Prostate gland (tissue), 2 donors: ENCODE measurements around the gene CENPP. TPM values are rescaled to one million over a fixed set of nuclear protein-coding genes. Genes with fewer than 3 reads are reported as not detected.

Experiments
- DNase-seq: peaks from one replicate; pipeline ENCODE4 v3.0.0-alpha.2; 2019; ENCODE audit warnings: low spot score
- H3K27ac ChIP-seq, 2 donors: fragments of 200-600 bp; sonication (generic); 2 replicates each; pipeline ENCODE4 v1.5.1; 2017 to 2019
- H3K27me3 ChIP-seq: fragments of 200-600 bp; sonication (generic); replicated peaks from 2 replicates; pipeline ENCODE4 v1.5.1; 2019; ENCODE audit not compliant: insufficient read depth
- H3K36me3 ChIP-seq, 2 donors: fragments of 200-600 bp; sonication (generic); 1 replicate in 1 of 2; 2 replicates in 1 of 2; pipeline versions ENCODE4 v1.5.1 to v1.8.1; 2017 to 2019
- H3K4me1 ChIP-seq: fragments of 200-600 bp; sonication (generic); replicated peaks from 2 replicates; pipeline ENCODE4 v1.5.1; 2019
- H3K4me3 ChIP-seq, 2 donors: fragments of 200-600 bp; sonication (generic); 2 replicates each; pipeline ENCODE4 v1.5.1; 2017 to 2019
- H3K9me3 ChIP-seq: fragments of 200-600 bp; sonication (generic); 2 replicates; pipeline ENCODE4 v1.5.1; 2017
- POLR2A ChIP-seq: fragments of 450-650 bp; IDR thresholded peaks from one replicate; pipeline ENCODE4 v1.6.1; 2016; ENCODE audit warnings: antibody characterized with exemption, mild to moderate bottlenecking
- POLR2AphosphoS5 ChIP-seq: sonication (generic); formaldehyde crosslinking; IDR thresholded peaks from one replicate; pipeline ENCODE4 v1.6.1; 2017; ENCODE audit warnings: antibody characterized with exemption
- WGBS: methylation state at CpG from one replicate; pipeline ENCODE4 v1.1.5; 2018; 5-methylcytosine and 5-hydroxymethylcytosine counted together
- intact Hi-C: fragments of 100-400 bp; cut with DNase I; formaldehyde crosslinking; loops from one replicate; pipeline ENCODE4 v1.14.2; 2022
- total RNA-seq, 2 donors: library from RNA; depleted of rRNA; stranded (reverse); fragments of >200 nt; gene quantifications; one replicate each; pipeline ENCODE4 v1.1.0, GENCODE V29; 2016
- TF ChIP-seq, protein P1 (sequence below), 4 experiments: fragments of 200-600 bp in 2 of 4; fragments of 450-650 bp in 2 of 4; sonication (generic) in 2 of 4; IDR thresholded peaks; 1 replicate in 3 of 4; 2 replicates in 1 of 4; pipeline ENCODE4 v1.5.1; 2016 to 2019; ENCODE audit warnings: antibody characterized with exemption in 4 of 4, mild to moderate bottlenecking in 2 of 4, moderate library complexity in 2 of 4

The CENPP gene
- total RNA-seq, 2 donors from 2014 or later: 1.4 to 21.5 TPM

DNA sequence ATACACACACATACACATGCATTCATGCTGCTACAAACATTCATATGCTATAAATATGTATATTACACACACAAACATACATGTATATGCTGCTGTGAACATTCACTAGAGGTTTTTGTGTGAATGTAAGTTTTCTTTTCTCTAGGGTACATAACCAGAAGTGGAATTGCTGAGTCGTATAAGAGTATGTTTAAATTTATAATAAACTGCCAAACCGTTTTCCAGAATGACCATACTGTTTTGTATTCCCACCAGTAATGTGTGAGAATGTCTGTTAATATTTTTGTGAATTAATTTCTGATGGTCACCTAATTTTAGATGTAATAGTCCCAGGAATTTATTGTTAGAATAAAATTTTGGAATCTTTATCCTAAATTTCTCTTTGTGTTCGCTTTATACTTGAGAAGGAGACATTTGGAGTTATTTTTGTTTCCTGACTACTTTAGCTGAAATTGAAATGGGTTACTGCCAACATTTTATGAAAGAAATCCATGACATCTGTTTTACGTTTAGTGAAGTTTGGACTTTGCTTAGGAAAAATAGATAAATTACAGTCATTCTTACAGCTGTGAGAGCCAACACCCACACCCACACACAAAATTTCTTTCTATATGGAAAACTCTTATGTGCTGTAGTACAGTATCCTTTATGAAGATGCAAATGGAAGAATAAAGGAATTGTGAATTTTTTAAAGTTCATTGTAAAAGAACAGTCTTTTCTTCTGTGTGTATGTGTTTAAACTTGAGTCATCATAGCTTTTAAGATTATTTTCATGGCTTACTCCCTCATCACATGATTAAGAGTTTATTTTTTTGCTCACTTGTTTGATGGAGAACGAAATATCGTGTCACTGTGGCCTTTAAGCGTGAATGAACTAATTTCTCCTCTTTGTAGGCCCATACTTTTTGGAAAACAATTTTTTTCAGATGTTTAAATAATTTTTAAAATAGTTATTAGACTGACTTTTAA lies 24.3 kb downstream of the CENPP start:
- no peaks in the 10 kb centered on the region for H3K9me3 ChIP-seq
- no peaks in the 10 kb centered on the region for H3K27me3 ChIP-seq
- H3K36me3 ChIP-seq: no peaks in the 10 kb centered on the region
- peak overlapping the region; percentile 31 to 38 for H3K27ac ChIP-seq
- no peak overlapping the region for H3K4me3 ChIP-seq
- intact Hi-C loops: no loop called here
- DNase-seq: no peak
- TF ChIP-seq POLR2A (no peak), POLR2AphosphoS5 (no peak)
- TF ChIP-seq, protein P1, sequence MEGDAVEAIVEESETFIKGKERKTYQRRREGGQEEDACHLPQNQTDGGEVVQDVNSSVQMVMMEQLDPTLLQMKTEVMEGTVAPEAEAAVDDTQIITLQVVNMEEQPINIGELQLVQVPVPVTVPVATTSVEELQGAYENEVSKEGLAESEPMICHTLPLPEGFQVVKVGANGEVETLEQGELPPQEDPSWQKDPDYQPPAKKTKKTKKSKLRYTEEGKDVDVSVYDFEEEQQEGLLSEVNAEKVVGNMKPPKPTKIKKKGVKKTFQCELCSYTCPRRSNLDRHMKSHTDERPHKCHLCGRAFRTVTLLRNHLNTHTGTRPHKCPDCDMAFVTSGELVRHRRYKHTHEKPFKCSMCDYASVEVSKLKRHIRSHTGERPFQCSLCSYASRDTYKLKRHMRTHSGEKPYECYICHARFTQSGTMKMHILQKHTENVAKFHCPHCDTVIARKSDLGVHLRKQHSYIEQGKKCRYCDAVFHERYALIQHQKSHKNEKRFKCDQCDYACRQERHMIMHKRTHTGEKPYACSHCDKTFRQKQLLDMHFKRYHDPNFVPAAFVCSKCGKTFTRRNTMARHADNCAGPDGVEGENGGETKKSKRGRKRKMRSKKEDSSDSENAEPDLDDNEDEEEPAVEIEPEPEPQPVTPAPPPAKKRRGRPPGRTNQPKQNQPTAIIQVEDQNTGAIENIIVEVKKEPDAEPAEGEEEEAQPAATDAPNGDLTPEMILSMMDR (IDR thresholded peaks at IDR 0.05): no peak
- 57% methylated on average over 7 of the region's 7 CpGs for WGBS
- H3K4me1 ChIP-seq: no peaks in the 10 kb centered on the region

DNA sequence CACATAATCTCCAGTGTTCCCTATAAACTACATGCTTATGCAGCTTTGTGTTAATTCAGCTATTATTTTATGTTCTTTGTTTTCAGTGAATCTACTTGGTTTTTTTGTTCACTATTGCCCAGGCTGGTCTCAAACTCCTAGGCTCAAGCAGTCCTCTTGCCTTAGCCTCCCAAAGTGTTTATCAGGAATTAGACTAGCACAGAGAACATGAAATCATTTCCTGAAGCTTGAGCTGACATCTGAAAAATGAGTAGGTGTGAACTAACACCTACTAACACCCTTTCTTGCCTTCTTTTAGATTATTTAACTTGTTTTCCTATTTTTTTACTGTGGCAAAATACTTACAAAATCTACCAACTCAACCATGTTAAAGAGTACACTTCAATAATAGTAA lies 25.0 kb downstream of the CENPP start:
- intact Hi-C loops: no loop called here
- Histone ChIP-seq H3K4me3 (no peak overlapping the region), H3K36me3 (no peaks in the 10 kb centered on the region), H3K9me3 (no peaks in the 10 kb centered on the region), H3K27me3 (no peaks in the 10 kb centered on the region), H3K27ac (peak overlapping the region; percentile 31 to 38), H3K4me1 (no peaks in the 10 kb centered on the region)
- TF ChIP-seq POLR2A (no peak), POLR2AphosphoS5 (no peak)
- TF ChIP-seq, protein P1 (IDR thresholded peaks at IDR 0.05): no peak
- DNase-seq: no peak

DNA sequence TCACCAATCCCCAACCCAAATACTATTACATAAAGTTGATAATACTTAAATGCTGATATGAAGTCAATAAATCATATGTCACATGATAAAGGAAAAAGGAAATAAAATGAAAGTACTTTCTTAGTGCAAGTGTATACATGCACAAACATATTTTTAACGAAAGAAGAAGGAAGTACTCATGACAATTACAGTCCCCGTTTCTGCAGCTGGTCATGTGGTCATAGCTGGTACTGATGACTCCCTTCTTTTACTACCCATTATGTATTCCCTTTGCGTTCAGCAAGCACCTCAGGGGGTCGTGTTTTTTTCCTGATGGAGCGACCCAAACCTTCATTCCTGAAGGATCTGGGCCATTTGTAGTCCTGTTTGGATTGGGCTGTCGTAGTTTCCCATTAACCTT lies 27.3 kb downstream of the CENPP start:
- no peaks in the 10 kb centered on the region for H3K9me3 ChIP-seq

DNA sequence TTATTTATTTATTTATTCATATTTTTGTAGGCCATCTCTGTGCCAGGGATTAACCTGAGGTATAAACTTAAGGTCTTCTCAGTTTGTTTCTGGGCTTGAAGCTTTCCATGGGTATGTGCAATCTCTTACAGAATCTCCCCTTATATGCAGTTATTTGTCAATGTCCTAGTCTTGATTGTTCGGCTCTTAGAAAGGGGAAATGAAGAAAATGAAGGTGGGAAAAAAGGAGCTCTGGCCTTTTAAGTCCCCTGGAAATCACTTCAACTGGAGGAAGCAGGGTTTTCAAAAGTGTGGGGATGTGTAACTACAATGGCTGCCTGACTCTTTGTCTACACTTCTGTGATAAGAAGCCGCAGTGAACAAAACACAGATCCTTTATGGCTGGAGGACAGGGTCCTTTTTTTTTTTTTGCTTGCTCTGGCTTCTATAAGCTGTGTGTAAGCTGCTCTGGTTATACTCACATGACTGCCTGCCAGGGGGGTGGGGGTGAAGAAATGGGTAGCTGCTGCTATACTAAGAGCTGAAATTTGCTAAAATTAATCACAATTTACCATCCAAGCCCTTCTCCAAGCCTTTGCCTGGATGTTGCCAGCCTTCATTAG lies 33.7 kb downstream of the CENPP start:
- no peaks in the 10 kb centered on the region for H3K9me3 ChIP-seq
- no peaks in the 10 kb centered on the region for H3K27me3 ChIP-seq
- TF ChIP-seq, protein P1 (IDR thresholded peaks at IDR 0.05): no peak
- no peak for TF ChIP-seq POLR2A
- TF ChIP-seq POLR2AphosphoS5: no peak
- no peaks in the 10 kb centered on the region for H3K4me1 ChIP-seq
- no peak overlapping the region for H3K4me3 ChIP-seq
- H3K27ac ChIP-seq: no peak overlapping the region
- intact Hi-C loops: no loop called here
- no peak for DNase-seq
- H3K36me3 ChIP-seq: no peaks in the 10 kb centered on the region
- 68% methylated on average over 2 of the region's 2 CpGs for WGBS

More for the DNA sequence above, 27.3 kb downstream of the CENPP start:
- intact Hi-C loops: no loop called here
- TF ChIP-seq POLR2AphosphoS5 (no peak), POLR2A (no peak)
- TF ChIP-seq, protein P1 (IDR thresholded peaks at IDR 0.05): no peak
- H3K36me3 ChIP-seq: no peaks in the 10 kb centered on the region
- no peaks in the 10 kb centered on the region for H3K4me1 ChIP-seq
- H3K27ac ChIP-seq: no peak overlapping the region
- H3K4me3 ChIP-seq: no peak overlapping the region
- no peak for DNase-seq
- H3K27me3 ChIP-seq: no peaks in the 10 kb centered on the region
- WGBS: 79% methylated on average over 6 of the region's 6 CpGs
